ENCODE results near the gene FAAH.

FAAH gene

DNA sequence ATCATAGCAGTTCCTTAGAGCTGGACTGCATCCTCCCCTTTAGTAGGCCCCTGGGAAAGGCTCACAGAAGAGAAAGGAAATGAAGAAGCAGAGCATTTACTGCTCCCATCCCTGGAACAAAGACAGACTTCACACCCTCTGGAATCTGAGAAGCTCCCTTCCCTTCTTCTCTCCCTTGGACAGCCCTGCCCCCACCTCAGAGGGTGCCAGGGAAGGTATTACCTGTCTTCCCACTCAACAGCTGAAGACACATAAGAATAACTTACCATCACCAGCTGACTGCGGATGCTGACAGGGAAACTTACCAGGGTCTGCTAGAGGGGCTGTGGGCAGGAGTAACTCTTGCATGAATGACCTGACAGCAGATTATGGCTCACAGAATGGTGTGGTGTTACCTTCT lies 14.1 kb upstream of the FAAH start:
- H3K4me3 ChIP-seq (ENCODE audit: control insufficient read depth, low read depth, low read length), result no peak overlapping the region
- DNase-seq (ENCODE audit: low read depth), result no peak
- TF ChIP-seq, protein P1, sequence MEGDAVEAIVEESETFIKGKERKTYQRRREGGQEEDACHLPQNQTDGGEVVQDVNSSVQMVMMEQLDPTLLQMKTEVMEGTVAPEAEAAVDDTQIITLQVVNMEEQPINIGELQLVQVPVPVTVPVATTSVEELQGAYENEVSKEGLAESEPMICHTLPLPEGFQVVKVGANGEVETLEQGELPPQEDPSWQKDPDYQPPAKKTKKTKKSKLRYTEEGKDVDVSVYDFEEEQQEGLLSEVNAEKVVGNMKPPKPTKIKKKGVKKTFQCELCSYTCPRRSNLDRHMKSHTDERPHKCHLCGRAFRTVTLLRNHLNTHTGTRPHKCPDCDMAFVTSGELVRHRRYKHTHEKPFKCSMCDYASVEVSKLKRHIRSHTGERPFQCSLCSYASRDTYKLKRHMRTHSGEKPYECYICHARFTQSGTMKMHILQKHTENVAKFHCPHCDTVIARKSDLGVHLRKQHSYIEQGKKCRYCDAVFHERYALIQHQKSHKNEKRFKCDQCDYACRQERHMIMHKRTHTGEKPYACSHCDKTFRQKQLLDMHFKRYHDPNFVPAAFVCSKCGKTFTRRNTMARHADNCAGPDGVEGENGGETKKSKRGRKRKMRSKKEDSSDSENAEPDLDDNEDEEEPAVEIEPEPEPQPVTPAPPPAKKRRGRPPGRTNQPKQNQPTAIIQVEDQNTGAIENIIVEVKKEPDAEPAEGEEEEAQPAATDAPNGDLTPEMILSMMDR (IDR thresholded peaks at IDR 0.05; ENCODE audit: control insufficient read depth, insufficient read depth, low read depth, low read length, missing control alignments), result no peak

GRCh38 chr1:46380508-46380907 lies 13.6 kb upstream of the FAAH start:
- no peak overlapping the region for H3K4me3 ChIP-seq (ENCODE audit: control insufficient read depth, low read depth, low read length)
- TF ChIP-seq, protein P1 (IDR thresholded peaks at IDR 0.05; ENCODE audit: control insufficient read depth, insufficient read depth, low read depth, low read length, missing control alignments), result no peak
- DNase-seq (ENCODE audit: low read depth), result no peak

GRCh38 chr1:46393510-46393909 lies 607 bp upstream of the FAAH start:
- no peak overlapping the region for H3K4me3 ChIP-seq (ENCODE audit: control insufficient read depth, low read depth, low read length)
- TF ChIP-seq, protein P1 (IDR thresholded peaks at IDR 0.05; ENCODE audit: control insufficient read depth, insufficient read depth, low read depth, low read length, missing control alignments), result no peak
- DNase-seq (ENCODE audit: low read depth), result no peak

GRCh38 chr1:46394872-46395465 lies 852 bp downstream of the FAAH start:
- TF ChIP-seq, protein P1 (IDR thresholded peaks at IDR 0.05; ENCODE audit: control insufficient read depth, insufficient read depth, low read depth, low read length, missing control alignments), result no peak
- DNase-seq (ENCODE audit: low read depth), result no peak
- H3K4me3 ChIP-seq (ENCODE audit: control insufficient read depth, low read depth, low read length), result no peak overlapping the region

GRCh38 chr1:46396441-46397398 lies 2.6 kb downstream of the FAAH start:
- no peak overlapping the region for H3K4me3 ChIP-seq (ENCODE audit: control insufficient read depth, low read depth, low read length)
- TF ChIP-seq, protein P1 (IDR thresholded peaks at IDR 0.05; ENCODE audit: control insufficient read depth, insufficient read depth, low read depth, low read length, missing control alignments), result no peak
- no peak for DNase-seq (ENCODE audit: low read depth)

- TF ChIP-seq, protein P1 (IDR thresholded peaks at IDR 0.05; ENCODE audit: control insufficient read depth, insufficient read depth, low read depth, low read length, missing control alignments), result no peak
- no peak for DNase-seq (ENCODE audit: low read depth)
Observed at GRCh38 chr1:46399307-46399706, 5.2 kb downstream of the FAAH start.

More at GRCh38 chr1:46399307-46399706, 5.2 kb downstream of the FAAH start:
- no peak overlapping the region for H3K4me3 ChIP-seq (ENCODE audit: control insufficient read depth, low read depth, low read length)
